Nephron progenitor cell (in vitro differentiated cells): ENCODE measurements around the gene C1QTNF12.

ENCODE experiments used
- DNase-seq: peaks from one replicate; pipeline ENCODE4 v3.0.0; 2021
- H3K27ac Mint-ChIP-seq: 2 replicates; pipeline ENCODE4 v1.8.0; 2021; ENCODE audit warnings: mild to moderate bottlenecking, moderate library complexity, mixed read lengths
- H3K27me3 Mint-ChIP-seq: 2 replicates; pipeline ENCODE4 v1.8.0; 2021; ENCODE audit warnings: mild to moderate bottlenecking, low read depth, mixed read lengths; ENCODE audit not compliant: poor library complexity
- H3K36me3 Mint-ChIP-seq: 2 replicates; pipeline ENCODE4 v1.8.0; 2021; ENCODE audit warnings: low read depth, mixed read lengths
- H3K4me1 Mint-ChIP-seq: 2 replicates; pipeline ENCODE4 v1.8.0; 2021; ENCODE audit warnings: mixed read lengths
- H3K4me3 Mint-ChIP-seq: 2 replicates; pipeline ENCODE4 v1.8.0; 2021; ENCODE audit warnings: mild to moderate bottlenecking, moderate library complexity, mixed read lengths
- H3K9me3 Mint-ChIP-seq: 2 replicates; pipeline ENCODE4 v1.8.0; 2021; ENCODE audit warnings: mild to moderate bottlenecking, moderate library complexity, mixed read lengths
- CTCF ChIP-seq: fragments of 200-600 bp; sonication (generic); IDR thresholded peaks from 2 replicates; pipeline ENCODE4 v1.5.0; 2021; ENCODE audit warnings: antibody characterized with exemption

The C1QTNF12 gene

GRCh38 chr1:1231400-1232207 lies 14.9 kb downstream of the C1QTNF12 start, which contains the start of gene SDF4:
TSS of gene SDF4 (minus strand) at chr1:1232001. CDS start at chr1:1228772, 3,229 bp downstream.
- Mint-ChIP-seq H3K27ac (peak within 1 kb of the TSS; percentile 95), H3K36me3 (peaks cover 27% of the 10 kb centered on the region), H3K4me1 (peaks cover 39% of the 10 kb centered on the region), H3K4me3 (peak within 1 kb of the TSS; percentile 93), H3K27me3 (peaks cover 2% of the 10 kb centered on the region), H3K9me3 (peaks cover 4% of the 10 kb centered on the region)
- peak; percentile 96 for DNase-seq
- TF ChIP-seq CTCF, result no peak

- H3K36me3 Mint-ChIP-seq, result peaks cover 33% of the 10 kb centered on the region
- peak overlapping the region; percentile 95 for H3K27ac Mint-ChIP-seq
- peaks cover 2% of the 10 kb centered on the region for H3K27me3 Mint-ChIP-seq
- peaks cover 39% of the 10 kb centered on the region for H3K4me1 Mint-ChIP-seq
- H3K9me3 Mint-ChIP-seq, result peaks cover 4% of the 10 kb centered on the region
- TF ChIP-seq CTCF, result no peak
- no peak for DNase-seq
- H3K4me3 Mint-ChIP-seq, result peak overlapping the region; percentile 93
Measured at GRCh38 chr1:1230656-1231399, 15.7 kb downstream of the C1QTNF12 start.

- DNase-seq, result no peak
- peak overlapping the region; percentile 60 for H3K4me3 Mint-ChIP-seq
- peaks cover 5% of the 10 kb centered on the region for H3K27me3 Mint-ChIP-seq
- no peak overlapping the region for H3K27ac Mint-ChIP-seq
- H3K9me3 Mint-ChIP-seq, result peaks cover 4% of the 10 kb centered on the region
- peaks cover 34% of the 10 kb centered on the region for H3K4me1 Mint-ChIP-seq
- no peak for TF ChIP-seq CTCF
- peaks cover 35% of the 10 kb centered on the region for H3K36me3 Mint-ChIP-seq
Measured at GRCh38 chr1:1229770-1230169, 16.8 kb downstream of the C1QTNF12 start.

GRCh38 chr1:1228596-1229321 lies 17.8 kb downstream of the C1QTNF12 start:
- no peak overlapping the region for H3K4me3 Mint-ChIP-seq
- no peak for TF ChIP-seq CTCF
- peaks cover 24% of the 10 kb centered on the region for H3K4me1 Mint-ChIP-seq
- DNase-seq, result no peak
- H3K9me3 Mint-ChIP-seq, result peaks cover 4% of the 10 kb centered on the region
- no peak overlapping the region for H3K27ac Mint-ChIP-seq
- H3K27me3 Mint-ChIP-seq, result peaks cover 5% of the 10 kb centered on the region
- H3K36me3 Mint-ChIP-seq, result peaks cover 28% of the 10 kb centered on the region

DNA sequence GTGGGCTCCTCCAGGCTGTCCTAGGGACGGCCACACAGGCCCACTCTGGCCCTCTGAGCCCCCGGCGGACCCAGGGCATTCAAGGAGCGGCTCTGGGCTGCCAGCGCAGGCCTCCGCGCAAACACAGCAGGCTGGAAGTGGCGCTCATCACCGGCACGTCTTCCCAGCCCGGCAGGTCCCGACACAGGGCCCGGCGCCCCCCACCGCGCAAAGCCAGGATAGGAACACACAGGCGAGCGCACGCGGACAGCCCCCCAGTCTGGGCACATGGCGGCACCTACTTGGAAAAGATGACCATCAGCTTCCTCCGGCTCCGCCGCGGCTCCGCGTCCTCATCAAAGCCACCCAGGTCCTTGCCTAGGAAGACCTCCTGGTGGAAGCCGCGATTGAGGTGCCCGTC lies 18.3 kb downstream of the C1QTNF12 start:
- Mint-ChIP-seq H3K4me1 (peaks cover 18% of the 10 kb centered on the region), H3K27ac (no peak overlapping the region)
- DNase-seq, result no peak

More for the DNA sequence above, 18.3 kb downstream of the C1QTNF12 start:
- Mint-ChIP-seq H3K4me3 (no peak overlapping the region), H3K27me3 (peaks cover 5% of the 10 kb centered on the region), H3K36me3 (peaks cover 24% of the 10 kb centered on the region), H3K9me3 (no peaks in the 10 kb centered on the region)
- no peak for TF ChIP-seq CTCF
